Panc1 (cell line): ENCODE data around the gene SLIT1. TPM values are rescaled to one million over a fixed set of nuclear protein-coding genes. Genes with fewer than 3 reads are reported as not detected.

ENCODE experiments used
- ATAC-seq: fragments of 200-7000 bp; cut with Tn5 transposase; 2 replicates; pipeline ENCODE4 v1.9.1; 2020; ENCODE audit warnings: mild to moderate bottlenecking, moderate library complexity
- BruUV-seq: library from RNA; stranded (reverse); fragments of 400-500 nt; replicated peaks from 2 replicates; lab custom pipeline; 2021; lab: Mats Ljungman, UMichigan
- CTCF ChIA-PET: fragments of 300-600 bp; sonication (Branson Sonifier 250); formaldehyde crosslinking; loops from one replicate; lab custom pipeline; 2022; ENCODE audit warnings: antibody characterized with exemption; lab: Charles Lee
- POLR2A ChIA-PET: fragments of 300-600 bp; sonication (Branson Sonifier 250); formaldehyde crosslinking; loops from one replicate; lab custom pipeline; 2022; ENCODE audit warnings: antibody characterized with exemption; lab: Charles Lee
- DNase-seq: peaks from one replicate; pipeline ENCODE4 v3.0.0-alpha.2; 2010; ENCODE audit warnings: low read depth, low spot score
- H3K27ac ChIP-seq: 2 replicates; pipeline ENCODE4 v1.5.1; 2011; ENCODE audit warnings: mild to moderate bottlenecking, low read length, inconsistent platforms
- H3K27me3 ChIP-seq: fragments of 200-500 bp; sonication (Bioruptor generic); 2 replicates; pipeline ENCODE4 v1.6.0; 2014; ENCODE audit warnings: low read length, inconsistent platforms; ENCODE audit not compliant: control insufficient read depth, insufficient read depth
- H3K36me3 ChIP-seq: fragments of 200-500 bp; sonication (Bioruptor generic); 2 replicates; pipeline ENCODE4 v1.5.1; 2014; ENCODE audit warnings: inconsistent platforms, mild to moderate bottlenecking, low read length, moderate library complexity; ENCODE audit not compliant: control insufficient read depth, insufficient read depth
- H3K4me1 ChIP-seq: 2 replicates; pipeline ENCODE4 v1.5.1; 2011; ENCODE audit warnings: inconsistent platforms, mild to moderate bottlenecking, low read length, moderate library complexity; ENCODE audit not compliant: control insufficient read depth, insufficient read depth
- H3K4me3 ChIP-seq, 2 experiments: 2 replicates each; pipeline ENCODE4 v1.5.1; 2011 to 2012; ENCODE audit warnings: low read depth in 2 of 2, low read length in 2 of 2, mild to moderate bottlenecking in 2 of 2, inconsistent platforms in 1 of 2, moderate library complexity in 1 of 2
- H3K9me3 ChIP-seq: fragments of 200-500 bp; sonication (Bioruptor generic); 2 replicates; pipeline ENCODE4 v1.5.1; 2014; ENCODE audit warnings: low read depth, mild to moderate bottlenecking, inconsistent platforms, low read length, moderate library complexity; ENCODE audit not compliant: control insufficient read depth, insufficient read depth
- POLR2AphosphoS5 ChIP-seq: IDR thresholded peaks from 2 replicates; pipeline ENCODE4 v1.6.1; 2012; ENCODE audit warnings: mild to moderate bottlenecking, low read depth, low read length, moderate library complexity
- REST ChIP-seq, 2 experiments: IDR thresholded peaks; 2 replicates each; pipeline ENCODE4 v1.6.1; 2011 to 2012; ENCODE audit warnings: low read depth in 2 of 2, control low read depth in 1 of 2, low read length in 1 of 2, mild to moderate bottlenecking in 1 of 2, moderate library complexity in 1 of 2; ENCODE audit not compliant: insufficient read depth in 1 of 2
- SIN3A ChIP-seq: IDR thresholded peaks from 2 replicates; pipeline ENCODE4 v1.6.1; 2012; ENCODE audit warnings: low read depth, mild to moderate bottlenecking, low read length, moderate library complexity, borderline replicate concordance; ENCODE audit not compliant: insufficient read depth
- TCF7L2 ChIP-seq: IDR thresholded peaks from 2 replicates; pipeline ENCODE4 v1.6.1; 2011; ENCODE audit warnings: mild to moderate bottlenecking, low read depth, low read length, inconsistent platforms
- in situ Hi-C: cut with HindIII; loops from 2 replicates; pipeline ENCODE4 v1.10.0; 2016; ENCODE audit warnings: low sequenced_read_pairs, low pct_unique_long_range_greater_than_20kb
- intact Hi-C: fragments of 100-400 bp; cut with micrococcal nuclease; formaldehyde crosslinking; loops from one replicate; pipeline ENCODE4 v1.10.0; 2022; ENCODE audit not compliant: unreplicated experiment
- total RNA-seq: library from RNA; stranded (reverse); gene quantifications from one replicate; pipeline ENCODE4 v1.2.1, GENCODE V29; 2021; ENCODE audit not compliant: unreplicated experiment
- TF ChIP-seq, protein P1 (sequence below): fragments of 450-650 bp; IDR thresholded peaks from 2 replicates; pipeline ENCODE4 v1.5.1; 2017; ENCODE audit warnings: mild to moderate bottlenecking

The SLIT1 gene
- total RNA-seq, 1 experiment from 2014 or later = 2.6 TPM

GRCh38 chr10:97224483-97225435 lies 39.0 kb upstream of the SLIT1 start:
- intact Hi-C loops = no loop called here

DNA sequence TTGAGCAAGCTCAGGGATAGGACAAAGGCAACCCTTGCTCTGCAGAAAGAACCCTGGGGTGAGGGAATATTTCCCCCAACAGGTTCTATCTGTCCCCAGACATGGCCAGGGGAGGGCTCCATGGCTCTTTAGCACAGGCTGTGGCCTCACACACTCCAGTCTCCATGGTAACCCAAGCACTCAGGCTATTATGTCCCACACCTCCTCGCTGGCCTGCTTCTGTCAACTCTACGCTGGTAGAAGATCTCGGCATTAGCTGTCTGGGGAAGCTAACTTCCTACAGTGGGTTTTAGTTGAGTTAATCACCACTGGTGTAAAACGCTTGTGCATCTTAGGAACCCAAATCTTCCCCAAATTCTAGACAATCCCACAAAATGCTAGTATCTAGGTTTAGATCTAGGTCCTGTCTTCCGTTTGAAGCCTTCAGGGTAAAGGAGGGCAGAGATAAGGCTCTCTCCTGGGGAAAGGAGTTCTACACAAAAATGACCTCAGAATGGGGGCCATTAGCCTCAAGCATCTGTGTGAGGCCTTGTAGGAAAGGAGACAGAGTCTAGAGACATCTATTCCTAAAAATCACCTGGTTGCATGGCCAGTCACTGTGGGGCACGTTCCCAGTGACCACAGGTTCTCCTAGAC lies 36.7 kb upstream of the SLIT1 start:
- no peak for DNase-seq
- H3K27me3 ChIP-seq = no peaks in the 10 kb centered on the region
- no peak overlapping the region for H3K4me3 ChIP-seq
- in situ Hi-C loops = no loop called here
- intact Hi-C loops = no loop called here
- ATAC-seq = no peak
- BruUV-seq = no TSS peak
- peaks cover 10% of the 10 kb centered on the region for H3K36me3 ChIP-seq
- no peak overlapping the region for H3K27ac ChIP-seq
- POLR2A ChIA-PET = no interaction called here
- no peaks in the 10 kb centered on the region for H3K9me3 ChIP-seq
- H3K4me1 ChIP-seq = no peaks in the 10 kb centered on the region
- TF ChIP-seq POLR2AphosphoS5 (no peak), REST (IDR thresholded peaks at IDR 0.05; ENCODE audit: insufficient read depth in 1 of 2, low read depth in 2 of 2, low read length in 1 of 2) (no peak), SIN3A (no peak), TCF7L2 (no peak)
- TF ChIP-seq, protein P1, sequence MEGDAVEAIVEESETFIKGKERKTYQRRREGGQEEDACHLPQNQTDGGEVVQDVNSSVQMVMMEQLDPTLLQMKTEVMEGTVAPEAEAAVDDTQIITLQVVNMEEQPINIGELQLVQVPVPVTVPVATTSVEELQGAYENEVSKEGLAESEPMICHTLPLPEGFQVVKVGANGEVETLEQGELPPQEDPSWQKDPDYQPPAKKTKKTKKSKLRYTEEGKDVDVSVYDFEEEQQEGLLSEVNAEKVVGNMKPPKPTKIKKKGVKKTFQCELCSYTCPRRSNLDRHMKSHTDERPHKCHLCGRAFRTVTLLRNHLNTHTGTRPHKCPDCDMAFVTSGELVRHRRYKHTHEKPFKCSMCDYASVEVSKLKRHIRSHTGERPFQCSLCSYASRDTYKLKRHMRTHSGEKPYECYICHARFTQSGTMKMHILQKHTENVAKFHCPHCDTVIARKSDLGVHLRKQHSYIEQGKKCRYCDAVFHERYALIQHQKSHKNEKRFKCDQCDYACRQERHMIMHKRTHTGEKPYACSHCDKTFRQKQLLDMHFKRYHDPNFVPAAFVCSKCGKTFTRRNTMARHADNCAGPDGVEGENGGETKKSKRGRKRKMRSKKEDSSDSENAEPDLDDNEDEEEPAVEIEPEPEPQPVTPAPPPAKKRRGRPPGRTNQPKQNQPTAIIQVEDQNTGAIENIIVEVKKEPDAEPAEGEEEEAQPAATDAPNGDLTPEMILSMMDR = no peak
- CTCF ChIA-PET = interaction anchor here (1.0 kb wide), 1 partner anchor 12 kb away, joined by 7 read pairs; no protein-coding TSS in a partner anchor

More at GRCh38 chr10:97224483-97225435, 39.0 kb upstream of the SLIT1 start:
- BruUV-seq = no TSS peak
- in situ Hi-C loops = no loop called here
- no peak for ATAC-seq
- H3K4me3 ChIP-seq = no peak overlapping the region
- peaks cover 4% of the 10 kb centered on the region; the same call in 1 of the 2 replicates for H3K4me1 ChIP-seq
- H3K27me3 ChIP-seq = no peaks in the 10 kb centered on the region
- no peak for TF ChIP-seq TCF7L2
- TF ChIP-seq POLR2AphosphoS5 = no peak
- TF ChIP-seq, protein P1 = no peak
- H3K36me3 ChIP-seq = peaks cover 18% of the 10 kb centered on the region
- ChIA-PET POLR2A (no interaction called here), CTCF (interaction anchor here (1.1 kb wide), 1 partner anchor 14 kb away, joined by 4 read pairs; no protein-coding TSS in a partner anchor)
- no peaks in the 10 kb centered on the region for H3K9me3 ChIP-seq
- no peak overlapping the region for H3K27ac ChIP-seq
- no peak for DNase-seq
